Esophagus squamous epithelium (tissue), 5 donors: Measurements from ENCODE around the gene NFATC2. TPM values are rescaled to one million over a fixed set of nuclear protein-coding genes. Genes with fewer than 3 reads are reported as not detected.

Experiments
- DNase-seq: peaks from one replicate; lab custom pipeline; 2025; lab: John Stamatoyannopoulos, UW
- H3K27ac ChIP-seq, 4 donors: fragments of 200-600 bp; sonication (generic); one replicate each; pipeline ENCODE4 v1.5.1; 2016 to 2019; ENCODE audit warnings: mild to moderate bottlenecking in 1 of 4
- H3K27me3 ChIP-seq, 4 donors: fragments of 200-600 bp; sonication (generic); 1 replicate in 3 of 4; 2 replicates in 1 of 4; pipeline versions ENCODE4 v1.5.1 to v1.6.0; 2017 to 2021; ENCODE audit warnings: antibody characterized with exemption in 1 of 4
- H3K36me3 ChIP-seq, 3 donors: fragments of 200-600 bp; sonication (generic); one replicate each; pipeline ENCODE4 v1.5.1; 2016 to 2019
- H3K4me1 ChIP-seq, 3 donors: fragments of 200-600 bp; sonication (generic); one replicate each; pipeline ENCODE4 v1.5.1; 2017 to 2019
- H3K4me3 ChIP-seq, 4 donors: fragments of 200-600 bp; sonication (generic); 1 replicate in 3 of 4; 2 replicates in 1 of 4; pipeline ENCODE4 v1.5.1; 2016 to 2019; ENCODE audit warnings: mild to moderate bottlenecking in 2 of 4, moderate library complexity in 1 of 4
- H3K9me3 ChIP-seq, 3 donors: fragments of 200-600 bp; sonication (generic); one replicate each; pipeline ENCODE4 v1.5.1; 2016 to 2019
- POLR2A ChIP-seq, 4 donors: fragments of 450-650 bp; IDR thresholded peaks; one replicate each; pipeline ENCODE4 v1.6.1; 2017; ENCODE audit warnings: antibody characterized with exemption in 4 of 4, mild to moderate bottlenecking in 4 of 4, moderate library complexity in 3 of 4
- WGBS, 2 donors: methylation state at CpG; one replicate each; pipeline ENCODE4 v1.1.5; 2018; 5-methylcytosine and 5-hydroxymethylcytosine counted together
- intact Hi-C: fragments of 100-400 bp; cut with DNase I; formaldehyde crosslinking; loops from one replicate; pipeline ENCODE4 v1.15.0; 2022
- total RNA-seq, 4 donors: library from RNA; depleted of rRNA; stranded (reverse); fragments of >200 nt; gene quantifications; one replicate each; pipeline ENCODE4 v1.1.0, GENCODE V29; 2016
- TF ChIP-seq, protein P1 (sequence below), 6 experiments: fragments of 450-650 bp in 4 of 6; fragments of 200-600 bp in 2 of 6; sonication (generic) in 2 of 6; IDR thresholded peaks; one replicate each; pipeline ENCODE4 v1.5.1; 2016 to 2019; ENCODE audit warnings: antibody characterized with exemption in 6 of 6, mild to moderate bottlenecking in 4 of 6, moderate library complexity in 4 of 6
- donor health status: DM: yes; HTN: yes; CAD: no.

The NFATC2 gene
- total RNA-seq, 4 donors from 2014 or later: 0.83 to 6.7 (median 1.4) TPM

DNA sequence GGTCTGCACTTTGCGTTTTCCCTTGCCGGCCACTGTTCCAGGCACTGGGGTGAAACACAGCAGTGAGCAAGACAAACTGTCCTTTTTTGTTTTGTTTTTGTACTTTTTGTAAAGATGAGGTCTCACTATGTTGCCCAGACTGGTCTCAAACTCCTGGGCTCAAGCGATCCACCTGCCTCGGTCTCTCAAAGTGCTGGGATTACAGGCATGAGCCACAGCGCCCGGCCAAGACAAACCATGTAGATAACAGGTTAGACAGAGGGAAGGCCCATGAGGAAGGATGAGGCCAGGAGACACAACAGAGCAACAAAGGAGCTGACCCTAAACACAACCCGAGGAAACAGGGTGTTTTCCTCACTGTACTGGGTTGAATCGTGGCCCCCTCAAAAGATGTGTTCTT, 165.4 kb downstream of the NFATC2 start:
- no peak overlapping the region for H3K4me3 ChIP-seq
- no peaks in the 10 kb centered on the region for H3K36me3 ChIP-seq
- H3K27me3 ChIP-seq: no peaks in the 10 kb centered on the region
- DNase-seq: no peak
- intact Hi-C loops: no loop called here
- no peak overlapping the region for H3K27ac ChIP-seq
- H3K9me3 ChIP-seq: no peaks in the 10 kb centered on the region
- H3K4me1 ChIP-seq: peaks cover 3 to 24% (median 7%) of the 10 kb centered on the region in 3 donors
- TF ChIP-seq, protein P1, sequence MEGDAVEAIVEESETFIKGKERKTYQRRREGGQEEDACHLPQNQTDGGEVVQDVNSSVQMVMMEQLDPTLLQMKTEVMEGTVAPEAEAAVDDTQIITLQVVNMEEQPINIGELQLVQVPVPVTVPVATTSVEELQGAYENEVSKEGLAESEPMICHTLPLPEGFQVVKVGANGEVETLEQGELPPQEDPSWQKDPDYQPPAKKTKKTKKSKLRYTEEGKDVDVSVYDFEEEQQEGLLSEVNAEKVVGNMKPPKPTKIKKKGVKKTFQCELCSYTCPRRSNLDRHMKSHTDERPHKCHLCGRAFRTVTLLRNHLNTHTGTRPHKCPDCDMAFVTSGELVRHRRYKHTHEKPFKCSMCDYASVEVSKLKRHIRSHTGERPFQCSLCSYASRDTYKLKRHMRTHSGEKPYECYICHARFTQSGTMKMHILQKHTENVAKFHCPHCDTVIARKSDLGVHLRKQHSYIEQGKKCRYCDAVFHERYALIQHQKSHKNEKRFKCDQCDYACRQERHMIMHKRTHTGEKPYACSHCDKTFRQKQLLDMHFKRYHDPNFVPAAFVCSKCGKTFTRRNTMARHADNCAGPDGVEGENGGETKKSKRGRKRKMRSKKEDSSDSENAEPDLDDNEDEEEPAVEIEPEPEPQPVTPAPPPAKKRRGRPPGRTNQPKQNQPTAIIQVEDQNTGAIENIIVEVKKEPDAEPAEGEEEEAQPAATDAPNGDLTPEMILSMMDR (IDR thresholded peaks at IDR 0.05): no peak
- no peak for TF ChIP-seq POLR2A (IDR thresholded peaks at IDR 0.05)
- WGBS, 2 donors: 85 to 92% methylated on average over 8 of the region's 8 CpGs

DNA sequence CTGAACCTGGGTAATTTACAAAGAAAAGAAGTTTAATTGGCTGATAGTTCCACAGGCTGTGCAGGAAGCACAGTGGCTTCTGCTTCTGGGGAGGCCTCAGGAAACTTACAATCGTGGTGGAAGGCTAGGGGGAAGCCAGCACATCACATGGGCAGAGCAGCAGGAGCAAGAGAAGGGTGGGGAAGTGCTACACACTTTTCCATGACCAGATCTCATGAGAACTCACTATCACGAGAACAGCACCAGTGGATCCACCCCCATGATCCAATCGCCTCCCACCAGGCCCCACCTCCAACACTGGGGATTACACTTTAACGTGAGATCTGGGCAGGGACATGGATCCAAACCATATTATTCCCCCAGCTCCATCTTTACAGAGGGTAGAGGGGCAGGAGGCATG, 166.4 kb downstream of the NFATC2 start:
- Histone ChIP-seq H3K36me3 (no peaks in the 10 kb centered on the region), H3K9me3 (no peaks in the 10 kb centered on the region), H3K27me3 (no peaks in the 10 kb centered on the region), H3K27ac (no peak overlapping the region), H3K4me3 (no peak overlapping the region), H3K4me1 (peaks cover 3 to 25% (median 7%) of the 10 kb centered on the region in 3 donors)
- DNase-seq: no peak
- TF ChIP-seq, protein P1 (IDR thresholded peaks at IDR 0.05): no peak
- TF ChIP-seq POLR2A (IDR thresholded peaks at IDR 0.05): no peak
- intact Hi-C loops: no loop called here
- WGBS, 2 donors: 50 to 67% methylated on average over 2 to 4 of the region's 4 CpGs

DNA sequence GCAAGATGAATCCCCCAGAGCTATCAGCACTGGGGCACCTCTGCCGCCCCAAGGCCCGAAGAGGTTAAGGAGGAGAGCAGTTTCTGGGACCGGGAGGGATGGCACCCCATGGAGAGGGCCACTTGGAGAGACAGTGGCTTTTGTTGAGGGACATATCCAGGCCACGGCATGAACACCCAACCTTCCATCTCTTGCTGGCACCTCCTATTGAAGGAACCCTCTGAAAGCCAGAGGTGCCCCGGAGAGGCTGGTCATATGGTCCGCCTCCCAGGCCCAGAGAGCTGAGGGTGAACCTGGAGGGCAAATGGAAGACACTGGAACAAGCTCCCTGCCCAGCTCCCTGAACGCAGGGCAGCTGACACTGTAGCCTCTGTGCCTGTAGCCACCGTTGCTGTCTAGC, 167.0 kb downstream of the NFATC2 start:
- no peak for DNase-seq
- intact Hi-C loops: no loop called here
- Histone ChIP-seq H3K4me3 (no peak overlapping the region), H3K36me3 (no peaks in the 10 kb centered on the region), H3K9me3 (no peaks in the 10 kb centered on the region), H3K27ac (no peak overlapping the region), H3K27me3 (no peaks in the 10 kb centered on the region), H3K4me1 (peaks cover 3 to 25% (median 7%) of the 10 kb centered on the region in 3 donors)
- TF ChIP-seq POLR2A (IDR thresholded peaks at IDR 0.05): no peak
- TF ChIP-seq, protein P1 (IDR thresholded peaks at IDR 0.05): no peak
- WGBS, 2 donors: 86 to 94% methylated on average over 5 to 6 of the region's 8 CpGs

DNA sequence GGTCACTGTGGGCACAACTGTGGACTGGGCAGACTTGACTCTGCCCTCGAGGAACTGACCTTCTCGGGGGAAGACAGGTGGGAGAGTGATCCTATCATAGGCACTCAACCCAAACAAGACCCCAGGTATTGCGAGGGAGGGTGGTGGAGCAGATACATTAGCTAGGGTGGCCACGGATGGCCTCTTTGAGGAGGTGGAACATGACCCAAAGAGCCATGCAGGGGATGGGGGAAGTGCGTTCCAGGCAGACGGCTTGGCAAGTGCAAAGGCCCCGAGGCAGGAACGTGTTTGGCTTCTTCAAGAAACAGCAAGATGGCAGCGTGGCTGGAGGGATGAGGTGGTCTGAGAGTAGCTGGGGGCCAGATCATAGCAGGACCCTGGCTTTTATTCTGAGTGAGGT, 167.6 kb downstream of the NFATC2 start:
- WGBS, 2 donors: 90 to 96% methylated on average over 7 to 9 of the region's 9 CpGs
- H3K27me3 ChIP-seq: no peaks in the 10 kb centered on the region
- DNase-seq: no peak
- no peaks in the 10 kb centered on the region for H3K36me3 ChIP-seq
- H3K27ac ChIP-seq: no peak overlapping the region
- peaks cover 3 to 25% (median 7%) of the 10 kb centered on the region in 3 donors for H3K4me1 ChIP-seq
- no peak overlapping the region for H3K4me3 ChIP-seq
- H3K9me3 ChIP-seq: no peaks in the 10 kb centered on the region
- no peak for TF ChIP-seq POLR2A (IDR thresholded peaks at IDR 0.05)
- TF ChIP-seq, protein P1 (IDR thresholded peaks at IDR 0.05): no peak
- intact Hi-C loops: no loop called here

DNA sequence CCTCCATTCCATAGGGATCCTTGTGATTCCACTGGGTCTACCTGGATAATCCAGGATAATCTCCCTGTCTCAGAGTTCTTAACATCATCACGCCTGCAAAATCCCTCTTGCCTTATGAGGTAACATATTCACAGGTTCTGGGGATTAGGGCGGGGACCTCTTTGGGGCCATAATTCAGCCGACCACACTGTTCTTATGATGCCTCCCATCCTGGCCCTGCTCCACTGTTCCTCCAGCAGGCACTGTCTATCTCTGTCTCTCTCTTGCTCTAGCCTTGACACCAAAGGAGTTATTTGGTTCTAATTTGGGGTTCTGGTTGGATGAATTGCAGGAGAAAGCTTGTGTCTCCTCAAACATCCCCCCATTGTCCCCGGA, 168.1 kb downstream of the NFATC2 start:
- WGBS, 2 donors: 49 to 70% methylated on average over 3 of the region's 4 CpGs
- peaks cover 3 to 25% (median 7%) of the 10 kb centered on the region in 3 donors for H3K4me1 ChIP-seq
- no peaks in the 10 kb centered on the region for H3K27me3 ChIP-seq
- intact Hi-C loops: no loop called here
- no peak for DNase-seq
- no peaks in the 10 kb centered on the region for H3K36me3 ChIP-seq
- H3K4me3 ChIP-seq: no peak overlapping the region
- TF ChIP-seq, protein P1 (IDR thresholded peaks at IDR 0.05): no peak
- no peak overlapping the region for H3K27ac ChIP-seq
- no peaks in the 10 kb centered on the region for H3K9me3 ChIP-seq
